ENCODE data around the gene CLDN4.
"Not testable (repeated sequence)": the region's sequence is repeated elsewhere in the genome, so short reads cannot be mapped to it uniquely, and the experiment has no call there.

CLDN4 gene

DNA sequence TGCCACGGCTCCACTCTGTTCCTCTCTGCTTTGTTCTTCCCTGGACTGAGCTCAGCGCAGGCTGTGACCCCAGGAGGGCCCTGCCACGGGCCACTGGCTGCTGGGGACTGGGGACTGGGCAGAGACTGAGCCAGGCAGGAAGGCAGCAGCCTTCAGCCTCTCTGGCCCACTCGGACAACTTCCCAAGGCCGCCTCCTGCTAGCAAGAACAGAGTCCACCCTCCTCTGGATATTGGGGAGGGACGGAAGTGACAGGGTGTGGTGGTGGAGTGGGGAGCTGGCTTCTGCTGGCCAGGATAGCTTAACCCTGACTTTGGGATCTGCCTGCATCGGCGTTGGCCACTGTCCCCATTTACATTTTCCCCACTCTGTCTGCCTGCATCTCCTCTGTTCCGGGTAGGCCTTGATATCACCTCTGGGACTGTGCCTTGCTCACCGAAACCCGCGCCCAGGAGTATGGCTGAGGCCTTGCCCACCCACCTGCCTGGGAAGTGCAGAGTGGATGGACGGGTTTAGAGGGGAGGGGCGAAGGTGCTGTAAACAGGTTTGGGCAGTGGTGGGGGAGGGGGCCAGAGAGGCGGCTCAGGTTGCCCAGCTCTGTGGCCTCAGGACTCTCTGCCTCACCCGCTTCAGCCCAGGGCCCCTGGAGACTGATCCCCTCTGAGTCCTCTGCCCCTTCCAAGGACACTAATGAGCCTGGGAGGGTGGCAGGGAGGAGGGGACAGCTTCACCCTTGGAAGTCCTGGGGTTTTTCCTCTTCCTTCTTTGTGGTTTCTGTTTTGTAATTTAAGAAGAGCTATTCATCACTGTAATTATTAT lies 1.2 kb downstream of the CLDN4 start:
- no peak for FAIRE-seq
- TF ChIP-seq SPI1 (IDR thresholded peaks at IDR 0.05; ENCODE audit: low read depth, low read length) (no peak), POLR2A (IDR thresholded peaks at IDR 0.05; ENCODE audit: low read depth, low read length) (no peak), PAX5 (IDR thresholded peaks at IDR 0.05; ENCODE audit: insufficient read depth, low read length, severe bottlenecking) (no peak), POU2F2 (IDR thresholded peaks at IDR 0.05; ENCODE audit: low read depth, low read length) (no peak), TAF1 (IDR thresholded peaks at IDR 0.05; ENCODE audit: low read depth, low read length) (no peak), POLR2AphosphoS5 (IDR thresholded peaks at IDR 0.05; ENCODE audit: low read depth, low read length) (no peak)
- DNase-seq (ENCODE audit: insufficient read length, low spot score) = no peak

DNA sequence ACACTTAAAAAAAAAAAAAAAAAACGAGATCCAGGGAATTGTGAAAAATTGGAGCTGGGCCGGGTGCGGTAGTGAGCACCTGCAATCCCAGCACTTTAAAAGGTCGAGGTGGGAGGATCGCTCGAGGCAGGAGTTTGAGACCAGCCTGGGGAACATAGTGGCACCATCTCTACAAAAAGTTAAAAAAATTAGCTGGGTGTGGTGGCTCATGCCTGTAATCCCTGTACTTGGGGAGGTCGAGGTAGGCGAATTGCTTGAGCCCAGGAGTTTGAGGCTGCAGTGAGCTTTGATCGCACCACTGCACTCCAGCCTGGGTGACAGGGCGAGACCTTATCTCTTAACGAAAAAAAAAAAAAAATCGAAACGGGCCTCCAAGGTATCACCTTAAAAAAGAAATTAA lies 2.0 kb downstream of the CLDN4 start:
- DNase-seq (ENCODE audit: insufficient read length, low spot score) (no peak), FAIRE-seq (no peak)
- TF ChIP-seq POU2F2 (IDR thresholded peaks at IDR 0.05; ENCODE audit: low read depth, low read length) (no peak), SPI1 (IDR thresholded peaks at IDR 0.05; ENCODE audit: low read depth, low read length) (no peak), PAX5 (IDR thresholded peaks at IDR 0.05; ENCODE audit: insufficient read depth, low read length, severe bottlenecking) (no peak), POLR2AphosphoS5 (IDR thresholded peaks at IDR 0.05; ENCODE audit: low read depth, low read length) (no peak), TAF1 (IDR thresholded peaks at IDR 0.05; ENCODE audit: low read depth, low read length) (no peak), POLR2A (IDR thresholded peaks at IDR 0.05; ENCODE audit: low read depth, low read length) (no peak)

DNA sequence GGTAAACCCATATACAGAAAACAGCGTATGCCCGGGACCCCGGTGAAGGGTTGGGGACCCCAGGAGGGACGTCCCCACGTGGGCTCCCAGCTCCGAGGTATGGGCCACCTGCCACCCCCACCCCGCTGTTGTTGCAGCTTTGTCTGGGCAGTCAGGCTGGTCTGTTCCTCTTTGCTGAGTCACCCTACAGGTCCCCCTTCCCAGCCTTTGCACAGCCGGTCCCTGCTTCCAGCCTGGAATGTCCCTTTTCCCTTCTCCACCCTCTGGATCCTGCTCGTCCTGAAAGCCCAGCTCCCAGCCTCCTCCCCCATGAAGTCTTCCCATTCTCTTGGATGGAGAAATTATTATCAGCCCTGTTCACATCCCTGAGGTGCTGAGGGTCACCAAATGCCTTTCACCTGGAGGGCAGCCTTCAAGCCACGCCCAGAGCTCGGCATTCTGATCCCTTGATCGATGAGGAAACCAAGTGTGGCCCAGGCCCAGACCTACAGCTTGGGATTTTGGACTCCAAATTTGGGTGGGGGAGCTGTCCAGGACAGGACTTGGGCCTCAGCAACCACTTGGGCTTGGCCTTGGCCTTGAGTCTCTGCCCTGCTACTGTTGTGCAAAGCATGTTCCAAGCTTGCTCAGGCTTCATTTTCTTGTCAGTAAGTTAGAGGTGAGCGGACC lies 2.6 kb downstream of the CLDN4 start:
- TF ChIP-seq POU2F2 (IDR thresholded peaks at IDR 0.05; ENCODE audit: low read depth, low read length) = no peak
- TF ChIP-seq POLR2A (IDR thresholded peaks at IDR 0.05; ENCODE audit: low read depth, low read length) = no peak
- no peak for TF ChIP-seq TAF1 (IDR thresholded peaks at IDR 0.05; ENCODE audit: low read depth, low read length)
- TF ChIP-seq SPI1 (IDR thresholded peaks at IDR 0.05; ENCODE audit: low read depth, low read length) = no peak
- no peak for TF ChIP-seq PAX5 (IDR thresholded peaks at IDR 0.05; ENCODE audit: insufficient read depth, low read length, severe bottlenecking)
- no peak for TF ChIP-seq POLR2AphosphoS5 (IDR thresholded peaks at IDR 0.05; ENCODE audit: low read depth, low read length)
- FAIRE-seq (no peak), DNase-seq (ENCODE audit: insufficient read length, low spot score) (no peak)

DNA sequence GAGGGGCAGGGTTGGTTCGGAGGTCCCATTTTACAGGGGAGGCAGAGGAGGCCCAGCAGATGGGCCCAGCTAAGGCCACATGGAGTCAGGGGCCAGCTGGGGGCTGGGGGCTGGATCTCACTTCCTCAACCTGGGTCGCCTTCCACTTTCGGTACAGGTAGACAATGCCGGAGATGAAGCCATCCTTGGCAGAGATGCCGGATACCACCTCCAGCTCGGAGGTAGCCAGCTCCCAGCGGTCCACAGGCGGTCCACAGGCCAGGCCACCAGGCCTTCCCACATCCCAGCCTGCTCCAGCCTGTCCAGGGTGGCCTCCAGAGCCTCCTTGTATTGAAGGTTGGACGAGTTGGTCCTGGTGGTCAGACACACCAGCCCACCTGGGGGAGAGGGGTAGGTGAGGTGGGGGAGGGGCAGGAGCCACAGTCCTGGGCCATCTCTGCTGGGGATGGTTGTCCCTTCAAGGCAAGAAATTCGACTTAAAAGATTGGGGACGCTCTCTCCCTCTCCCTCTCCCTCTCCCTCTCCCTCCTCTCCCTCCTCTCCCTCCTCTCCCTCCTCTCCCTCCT lies 3.9 kb downstream of the CLDN4 start:
- no peak for TF ChIP-seq POLR2A (IDR thresholded peaks at IDR 0.05; ENCODE audit: low read depth, low read length)
- TF ChIP-seq PAX5 (IDR thresholded peaks at IDR 0.05; ENCODE audit: insufficient read depth, low read length, severe bottlenecking) = no peak
- TF ChIP-seq POU2F2 (IDR thresholded peaks at IDR 0.05; ENCODE audit: low read depth, low read length) = no peak
- TF ChIP-seq SPI1 (IDR thresholded peaks at IDR 0.05; ENCODE audit: low read depth, low read length) = no peak
- no peak for TF ChIP-seq POLR2AphosphoS5 (IDR thresholded peaks at IDR 0.05; ENCODE audit: low read depth, low read length)
- no peak for TF ChIP-seq TAF1 (IDR thresholded peaks at IDR 0.05; ENCODE audit: low read depth, low read length)
- FAIRE-seq = no peak
- DNase-seq (ENCODE audit: insufficient read length, low spot score) = no peak

DNA sequence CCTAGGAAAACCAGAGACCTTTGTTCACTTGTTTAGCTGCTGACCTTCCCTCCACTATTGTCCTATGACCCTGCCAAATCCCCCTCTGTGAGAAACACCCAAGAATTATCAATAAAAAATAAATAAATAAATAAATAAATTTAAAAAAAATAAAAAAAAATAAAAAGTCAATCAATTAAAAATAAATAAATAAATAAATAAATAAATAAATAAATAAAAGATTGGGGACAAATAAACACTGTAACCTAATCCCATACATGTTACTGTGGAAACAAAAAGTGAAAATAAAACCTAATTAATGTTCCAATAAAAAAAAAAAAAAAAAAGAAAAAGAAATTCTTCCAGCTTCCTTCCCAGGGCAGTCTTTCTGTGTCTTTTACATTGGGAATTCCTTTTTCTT lies 6.4 kb downstream of the CLDN4 start:
- not testable (repeated sequence) for DNase-seq (ENCODE audit: insufficient read length, low spot score); FAIRE-seq

DNA sequence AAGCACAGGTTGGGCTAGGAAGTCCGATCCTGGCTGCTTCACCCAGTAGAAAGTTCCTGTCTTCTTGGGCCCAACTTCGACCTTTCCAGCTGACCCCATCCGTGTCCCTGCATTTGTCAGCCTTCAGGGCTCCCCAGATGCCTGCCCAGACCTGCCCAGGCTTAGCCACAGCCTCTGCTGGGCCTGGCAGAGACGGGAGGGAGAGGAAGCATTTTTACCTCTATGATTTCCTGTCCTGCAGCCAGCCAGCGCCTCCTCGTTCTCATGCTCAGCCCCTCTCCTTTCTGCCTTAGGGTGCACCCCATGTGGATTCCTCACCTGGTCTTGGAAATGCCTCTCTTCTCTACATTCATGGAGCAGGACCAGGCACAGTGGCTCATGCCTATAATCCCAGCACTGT lies 7.8 kb downstream of the CLDN4 start:
- DNase-seq (ENCODE audit: insufficient read length, low spot score) (no peak), FAIRE-seq (no peak)
- TF ChIP-seq TAF1 (IDR thresholded peaks at IDR 0.05; ENCODE audit: low read depth, low read length) (no peak), POU2F2 (IDR thresholded peaks at IDR 0.05; ENCODE audit: low read depth, low read length) (no peak), POLR2AphosphoS5 (IDR thresholded peaks at IDR 0.05; ENCODE audit: low read depth, low read length) (no peak), POLR2A (IDR thresholded peaks at IDR 0.05; ENCODE audit: low read depth, low read length) (no peak), PAX5 (IDR thresholded peaks at IDR 0.05; ENCODE audit: insufficient read depth, low read length, severe bottlenecking) (no peak), SPI1 (IDR thresholded peaks at IDR 0.05; ENCODE audit: low read depth, low read length) (no peak)

DNA sequence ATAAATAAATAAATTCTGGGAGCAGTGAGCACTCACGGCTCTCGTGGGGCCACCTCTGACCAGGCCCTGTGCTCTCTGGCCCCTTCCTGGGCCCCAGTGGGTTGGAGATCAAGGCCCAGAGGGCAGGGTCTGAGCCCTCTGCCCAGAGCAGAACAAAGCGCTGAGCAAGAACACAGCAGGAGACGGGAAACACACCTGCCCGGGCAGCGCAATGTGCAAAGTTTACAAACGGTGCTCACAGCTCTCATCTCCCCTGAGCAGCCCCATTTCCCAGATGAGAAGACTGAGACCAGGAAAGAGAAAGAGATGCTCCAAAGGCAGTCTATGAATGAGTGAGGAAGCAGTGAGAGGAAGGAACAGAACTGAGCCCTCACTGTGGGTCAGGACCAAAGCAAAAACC lies 8.5 kb downstream of the CLDN4 start:
- no peak for FAIRE-seq
- DNase-seq (ENCODE audit: insufficient read length, low spot score) = no peak
- no peak for TF ChIP-seq TAF1 (IDR thresholded peaks at IDR 0.05; ENCODE audit: low read depth, low read length)
- no peak for TF ChIP-seq POLR2AphosphoS5 (IDR thresholded peaks at IDR 0.05; ENCODE audit: low read depth, low read length)
- TF ChIP-seq POLR2A (IDR thresholded peaks at IDR 0.05; ENCODE audit: low read depth, low read length) = no peak
- no peak for TF ChIP-seq SPI1 (IDR thresholded peaks at IDR 0.05; ENCODE audit: low read depth, low read length)
- no peak for TF ChIP-seq PAX5 (IDR thresholded peaks at IDR 0.05; ENCODE audit: insufficient read depth, low read length, severe bottlenecking)
- TF ChIP-seq POU2F2 (IDR thresholded peaks at IDR 0.05; ENCODE audit: low read depth, low read length) = no peak

DNA sequence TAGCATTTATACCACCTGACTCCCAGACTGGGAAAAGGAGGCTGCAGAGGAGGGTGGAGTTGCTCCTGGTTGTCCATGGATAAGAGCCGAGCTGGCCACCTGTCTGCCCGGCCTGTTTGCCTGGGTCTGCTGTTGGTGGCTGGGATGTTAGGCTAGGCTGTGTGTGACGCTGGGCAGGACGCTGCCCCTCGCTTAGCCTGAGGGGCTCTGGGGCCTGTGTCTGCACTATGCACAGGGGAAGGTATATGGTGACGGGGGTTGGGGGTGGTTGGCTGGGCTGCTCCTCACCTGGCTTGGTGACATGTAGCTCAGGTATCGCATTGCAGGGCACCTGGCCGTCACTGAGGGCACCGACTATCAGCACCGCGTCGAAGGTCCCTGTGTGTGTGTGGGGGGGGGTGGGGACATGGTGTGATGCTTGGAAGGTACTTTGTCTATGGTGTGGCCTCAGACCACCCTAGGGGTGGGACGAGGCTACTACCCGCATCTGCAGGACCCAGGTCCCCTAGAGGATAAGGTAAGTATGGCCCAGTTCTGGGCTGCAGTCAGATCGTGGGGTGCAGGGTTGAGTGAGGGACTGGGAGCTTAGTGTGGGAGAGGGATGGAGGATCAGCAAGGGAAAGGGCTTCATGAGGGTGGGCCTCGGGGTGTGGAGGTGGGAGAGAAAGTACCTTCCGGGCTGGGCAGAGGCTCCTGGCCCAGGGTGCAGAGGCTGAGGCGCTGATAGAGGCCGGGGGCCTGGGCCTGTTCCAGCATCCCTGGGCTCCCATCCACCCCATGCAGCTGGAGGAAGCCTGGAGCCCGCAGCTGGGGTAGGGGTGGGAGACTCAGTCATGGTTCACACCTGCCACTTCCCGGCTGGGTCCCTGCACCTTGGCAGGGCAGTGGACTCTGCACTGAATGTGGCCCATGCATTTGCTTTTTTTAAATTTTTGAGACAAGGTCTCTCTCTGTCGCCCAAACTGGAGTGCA lies 9.2 kb downstream of the CLDN4 start:
- DNase-seq (ENCODE audit: insufficient read length, low spot score) (no peak), FAIRE-seq (no peak)
- no peak for TF ChIP-seq TAF1 (IDR thresholded peaks at IDR 0.05; ENCODE audit: low read depth, low read length)
- TF ChIP-seq POLR2AphosphoS5 (IDR thresholded peaks at IDR 0.05; ENCODE audit: low read depth, low read length) = no peak
- no peak for TF ChIP-seq POU2F2 (IDR thresholded peaks at IDR 0.05; ENCODE audit: low read depth, low read length)
- no peak for TF ChIP-seq POLR2A (IDR thresholded peaks at IDR 0.05; ENCODE audit: low read depth, low read length)
- TF ChIP-seq PAX5 (IDR thresholded peaks at IDR 0.05; ENCODE audit: insufficient read depth, low read length, severe bottlenecking) = no peak
- no peak for TF ChIP-seq SPI1 (IDR thresholded peaks at IDR 0.05; ENCODE audit: low read depth, low read length)
